ENCODE data around the gene SAMD8.

Gene SAMD8

GRCh38 chr10:75067272-75067671, 44.2 kb upstream of the SAMD8 start:
- H3K4me3 ChIP-seq (ENCODE audit: low read depth, low read length): no peak overlapping the region
- DNase-seq (ENCODE audit: low read depth): no peak
- TF ChIP-seq CTCF (IDR thresholded peaks at IDR 0.05; ENCODE audit: low read depth, low read length, missing control alignments): no peak

- TF ChIP-seq CTCF (IDR thresholded peaks at IDR 0.05; ENCODE audit: low read depth, low read length, missing control alignments): no peak
- no peak overlapping the region for H3K4me3 ChIP-seq (ENCODE audit: low read depth, low read length)
- DNase-seq (ENCODE audit: low read depth): no peak
Observed at GRCh38 chr10:75068523-75068922, 42.9 kb upstream of the SAMD8 start.

- DNase-seq (ENCODE audit: low read depth): no peak
- H3K4me3 ChIP-seq (ENCODE audit: low read depth, low read length): no peak overlapping the region
- no peak for TF ChIP-seq CTCF (IDR thresholded peaks at IDR 0.05; ENCODE audit: low read depth, low read length, missing control alignments)
Observed at GRCh38 chr10:75070476-75070875, 41.0 kb upstream of the SAMD8 start.

GRCh38 chr10:75070961-75071428, 40.5 kb upstream of the SAMD8 start:
- no peak for DNase-seq (ENCODE audit: low read depth)
- no peak for TF ChIP-seq CTCF (IDR thresholded peaks at IDR 0.05; ENCODE audit: low read depth, low read length, missing control alignments)
- no peak overlapping the region for H3K4me3 ChIP-seq (ENCODE audit: low read depth, low read length)

GRCh38 chr10:75071756-75072155, 39.7 kb upstream of the SAMD8 start:
- no peak overlapping the region for H3K4me3 ChIP-seq (ENCODE audit: low read depth, low read length)
- DNase-seq (ENCODE audit: low read depth): no peak
- no peak for TF ChIP-seq CTCF (IDR thresholded peaks at IDR 0.05; ENCODE audit: low read depth, low read length, missing control alignments)

GRCh38 chr10:75072727-75073126, 38.7 kb upstream of the SAMD8 start:
- H3K4me3 ChIP-seq (ENCODE audit: low read depth, low read length): no peak overlapping the region
- no peak for TF ChIP-seq CTCF (IDR thresholded peaks at IDR 0.05; ENCODE audit: low read depth, low read length, missing control alignments)
- no peak for DNase-seq (ENCODE audit: low read depth)

- no peak for TF ChIP-seq CTCF (IDR thresholded peaks at IDR 0.05; ENCODE audit: low read depth, low read length, missing control alignments)
- no peak for DNase-seq (ENCODE audit: low read depth)
- no peak overlapping the region for H3K4me3 ChIP-seq (ENCODE audit: low read depth, low read length)
Observed at GRCh38 chr10:75073442-75073841, 38.0 kb upstream of the SAMD8 start.
